GM21717 (cell line): Measurements from ENCODE around the gene BDH1.
"Not testable (repeated sequence)": the region's sequence is repeated elsewhere in the genome, so short reads cannot be mapped to it uniquely, and the experiment has no call there.

Experiments
- ATAC-seq: cut with Tn5 transposase; IDR thresholded peaks from one replicate; pipeline ENCODE4 v1.9.1; 2021; ENCODE audit warnings: mild to moderate bottlenecking, moderate library complexity; ENCODE audit not compliant: unreplicated experiment

BDH1 gene

DNA sequence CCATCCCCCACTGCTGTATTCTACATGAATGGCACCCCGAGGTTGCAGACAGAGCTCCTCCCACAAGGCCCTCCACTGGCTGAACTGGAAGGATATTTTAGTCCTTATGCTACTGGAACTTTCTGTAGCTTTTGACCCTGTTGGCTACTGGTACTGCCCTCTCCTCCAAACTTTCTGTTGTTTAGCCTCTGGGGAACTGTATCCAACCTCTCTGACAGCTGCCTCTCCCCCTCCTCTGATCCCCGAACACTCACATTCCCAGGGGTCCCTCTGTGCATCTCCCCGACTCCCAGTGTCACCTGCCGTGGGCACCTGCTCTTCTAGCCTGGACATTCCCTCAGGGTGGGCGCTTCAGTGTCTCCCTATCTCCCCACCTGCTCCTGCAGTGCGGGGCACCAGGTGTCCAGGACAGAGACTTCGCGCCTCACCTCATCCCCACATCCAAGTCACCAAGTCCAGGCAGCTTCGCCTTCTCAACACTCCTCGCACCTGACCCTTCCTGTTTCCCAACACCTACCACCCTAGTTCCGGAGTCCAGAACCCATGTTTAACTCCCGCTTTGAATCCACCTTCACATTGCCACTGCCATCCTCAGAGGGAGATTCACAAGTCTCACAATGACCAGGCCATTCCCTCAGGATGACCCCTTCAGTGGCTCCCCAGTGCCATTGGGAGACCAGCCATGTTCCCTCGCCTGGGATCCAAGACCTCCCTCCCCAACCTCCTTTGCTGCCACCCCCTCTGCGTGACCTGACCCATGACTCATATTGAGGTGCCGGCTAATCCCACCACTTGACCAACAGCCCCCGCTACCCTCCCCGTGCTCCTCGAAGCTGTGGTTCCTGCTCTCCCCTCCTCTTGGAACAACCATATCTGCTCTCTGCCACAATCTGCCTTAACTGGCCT lies 34.2 kb downstream of the BDH1 start:
- no peak for ATAC-seq

DNA sequence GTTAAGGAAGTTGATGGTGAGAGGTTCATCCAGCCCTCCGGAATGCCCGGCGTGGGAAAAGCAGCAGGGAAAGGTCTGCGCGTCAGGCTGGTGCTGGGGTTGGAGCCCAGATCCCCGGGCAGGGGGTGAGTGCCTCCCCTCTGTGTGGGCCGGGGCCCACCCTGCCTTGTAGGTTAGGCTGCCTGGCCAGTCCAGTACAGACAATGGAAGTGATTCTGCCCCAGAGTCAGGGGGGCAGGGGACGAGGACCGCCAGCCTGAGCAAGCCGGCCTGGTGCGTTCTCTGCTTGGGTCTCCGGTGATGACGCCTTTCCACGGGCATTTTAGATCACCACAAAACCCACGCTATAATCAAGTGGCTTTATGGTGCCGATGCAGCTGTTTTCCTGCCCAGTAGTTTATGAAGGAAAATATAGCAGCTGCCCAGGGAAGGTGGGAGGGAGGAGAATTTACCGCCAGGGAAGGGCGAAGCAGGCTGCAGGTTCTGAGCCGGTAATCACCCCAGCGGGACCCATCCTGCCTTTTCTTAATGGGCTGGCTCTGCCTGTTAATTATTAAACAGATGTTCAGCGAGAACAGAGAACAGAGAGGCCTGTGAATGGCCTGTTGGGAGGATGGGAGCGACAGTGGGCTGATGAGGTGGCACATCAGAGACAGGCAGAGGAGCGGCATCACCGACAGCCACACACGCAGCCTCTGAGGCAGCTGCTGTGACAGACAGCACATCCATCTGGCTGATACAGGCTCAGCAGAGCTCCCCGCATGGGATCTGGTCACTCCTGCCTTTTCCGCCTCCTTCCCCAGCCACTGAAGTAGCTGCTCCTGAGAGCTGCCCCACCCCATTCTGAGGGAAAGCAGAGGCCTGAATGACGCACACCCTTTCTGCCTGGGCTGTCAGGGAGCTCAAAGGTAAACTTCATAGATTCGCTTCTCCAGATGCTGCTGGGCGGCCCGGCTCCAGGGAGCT lies 35.2 kb downstream of the BDH1 start:
- ATAC-seq: no peak

DNA sequence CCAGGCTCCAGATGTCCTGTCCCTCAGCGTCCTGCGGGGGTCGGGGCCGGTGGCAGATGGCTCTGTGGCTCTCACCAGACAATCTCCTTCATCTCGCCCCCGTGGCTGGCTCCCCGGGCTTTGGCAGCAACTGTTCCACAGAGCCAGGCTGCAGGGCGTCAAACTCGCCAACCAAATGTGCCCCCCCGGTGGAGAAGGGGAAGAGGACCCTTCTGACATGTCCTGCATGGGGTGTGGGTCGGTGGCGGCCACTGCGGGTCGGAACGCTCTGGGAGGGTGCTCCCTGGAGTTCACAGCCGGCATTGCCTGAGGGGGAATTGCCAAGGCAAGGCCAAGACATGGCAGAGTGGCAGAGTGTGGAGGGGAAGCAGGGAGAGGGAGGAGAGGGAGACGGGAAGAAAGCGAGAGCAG lies 36.0 kb downstream of the BDH1 start:
- no peak for ATAC-seq

DNA sequence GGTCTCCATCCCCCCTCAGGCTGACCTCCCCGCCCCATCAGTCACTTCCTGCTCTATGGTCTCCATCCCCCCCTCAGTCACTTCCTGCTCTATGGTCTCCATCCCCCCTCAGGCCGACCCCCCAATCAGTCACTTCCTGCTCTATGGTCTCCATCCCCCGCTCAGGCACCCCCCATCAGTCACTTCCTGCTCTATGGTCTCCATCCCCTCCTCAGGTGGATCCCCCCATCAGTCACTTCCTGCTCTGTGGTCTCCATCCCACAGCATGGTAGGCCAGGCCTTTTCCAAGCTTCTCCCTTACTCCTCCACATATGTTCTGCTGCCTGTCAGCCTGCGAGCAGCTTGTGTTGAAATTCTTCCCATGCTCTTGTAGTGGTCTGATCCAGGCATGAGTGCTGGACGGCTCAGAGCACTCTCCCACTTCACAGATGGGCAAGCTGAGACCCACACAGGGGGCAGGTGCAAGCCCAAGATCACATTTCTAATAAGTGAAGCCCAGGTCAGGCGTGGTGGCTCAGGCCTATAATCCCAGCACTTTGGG lies 36.8 kb downstream of the BDH1 start:
- no peak for ATAC-seq

DNA sequence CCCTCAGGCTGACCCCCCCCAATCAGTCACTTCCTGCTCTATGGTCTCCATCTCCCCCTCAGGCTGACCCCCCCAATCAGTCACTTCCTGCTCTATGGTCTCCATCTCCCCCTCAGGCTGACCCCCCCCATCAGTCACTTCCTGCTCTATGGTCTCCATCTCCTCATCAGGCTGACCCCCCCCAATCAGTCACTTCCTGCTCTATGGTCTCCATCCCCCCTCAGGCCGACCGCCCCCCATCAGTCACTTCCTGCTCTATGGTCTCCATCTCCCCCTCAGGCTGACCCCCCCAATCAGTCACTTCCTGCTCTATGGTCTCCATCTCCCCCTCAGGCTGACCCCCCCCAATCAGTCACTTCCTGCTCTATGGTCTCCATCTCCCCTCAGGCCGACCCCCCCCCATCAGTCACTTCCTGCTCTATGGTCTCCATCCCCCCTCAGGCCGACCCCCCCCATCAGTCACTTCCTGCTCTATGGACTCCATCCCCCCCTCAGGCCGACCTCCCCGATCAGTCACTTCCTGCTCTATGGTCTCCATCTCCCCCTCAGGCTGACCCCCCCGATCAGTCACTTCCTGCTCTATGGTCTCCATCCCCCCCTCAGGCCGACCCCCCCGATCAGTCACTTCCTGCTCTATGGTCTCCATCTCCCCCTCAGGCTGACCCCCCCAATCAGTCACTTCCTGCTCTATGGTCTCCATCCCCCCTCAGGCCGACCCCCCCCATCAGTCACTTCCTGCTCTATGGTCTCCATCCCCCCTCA lies 37.7 kb downstream of the BDH1 start:
- not testable (repeated sequence) for ATAC-seq

DNA sequence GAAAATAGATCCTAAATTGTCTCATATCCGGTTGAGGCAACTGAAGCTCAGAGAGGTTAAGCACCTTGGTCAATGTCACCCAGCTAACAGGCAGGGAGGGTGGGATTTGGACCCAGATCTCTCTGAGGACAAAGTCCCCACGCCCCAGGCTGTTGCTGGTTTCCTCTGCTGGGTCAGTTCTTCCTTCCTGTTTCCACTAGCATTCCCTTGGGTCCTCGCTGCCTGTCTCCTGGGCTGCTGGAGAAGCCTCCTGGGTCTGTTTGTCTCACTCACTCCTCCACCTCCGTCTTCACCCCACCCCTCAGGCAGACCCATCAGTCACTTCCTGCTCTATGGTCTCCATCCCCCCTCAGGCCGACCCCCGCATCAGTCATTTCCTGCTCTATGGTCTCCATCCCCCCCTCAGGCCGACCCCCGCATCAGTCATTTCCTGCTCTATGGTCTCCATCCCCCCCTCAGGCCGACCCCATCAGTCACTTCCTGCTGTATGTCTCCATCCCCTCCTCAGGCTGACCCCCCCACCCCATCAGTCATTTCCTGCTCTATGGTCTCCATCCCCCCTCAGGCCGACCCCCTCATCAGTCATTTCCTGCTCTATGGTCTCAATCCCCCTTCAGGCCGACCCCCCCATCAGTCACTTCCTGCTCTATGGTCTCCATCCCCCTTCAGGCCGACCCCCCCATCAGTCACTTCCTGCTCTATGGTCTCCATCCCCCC lies 38.7 kb downstream of the BDH1 start:
- ATAC-seq: not testable (repeated sequence)

DNA sequence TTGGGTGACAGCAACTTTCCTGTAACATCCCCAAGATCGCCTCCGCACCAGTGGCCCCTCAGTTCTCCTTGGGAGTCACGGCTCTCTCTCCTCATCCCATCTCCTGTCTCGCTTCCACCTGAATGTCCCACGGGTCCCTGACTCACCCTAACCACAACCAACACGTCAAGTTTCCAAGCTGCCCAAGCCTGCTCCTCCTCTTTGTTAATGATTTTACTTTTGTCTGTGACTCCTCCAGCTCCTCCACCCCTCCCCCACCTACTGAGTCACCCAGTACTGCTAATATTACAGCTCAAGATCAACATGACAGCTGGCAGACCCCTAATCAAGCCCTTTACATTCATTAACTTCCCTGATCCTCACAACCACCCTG lies 39.3 kb downstream of the BDH1 start:
- ATAC-seq: no peak

DNA sequence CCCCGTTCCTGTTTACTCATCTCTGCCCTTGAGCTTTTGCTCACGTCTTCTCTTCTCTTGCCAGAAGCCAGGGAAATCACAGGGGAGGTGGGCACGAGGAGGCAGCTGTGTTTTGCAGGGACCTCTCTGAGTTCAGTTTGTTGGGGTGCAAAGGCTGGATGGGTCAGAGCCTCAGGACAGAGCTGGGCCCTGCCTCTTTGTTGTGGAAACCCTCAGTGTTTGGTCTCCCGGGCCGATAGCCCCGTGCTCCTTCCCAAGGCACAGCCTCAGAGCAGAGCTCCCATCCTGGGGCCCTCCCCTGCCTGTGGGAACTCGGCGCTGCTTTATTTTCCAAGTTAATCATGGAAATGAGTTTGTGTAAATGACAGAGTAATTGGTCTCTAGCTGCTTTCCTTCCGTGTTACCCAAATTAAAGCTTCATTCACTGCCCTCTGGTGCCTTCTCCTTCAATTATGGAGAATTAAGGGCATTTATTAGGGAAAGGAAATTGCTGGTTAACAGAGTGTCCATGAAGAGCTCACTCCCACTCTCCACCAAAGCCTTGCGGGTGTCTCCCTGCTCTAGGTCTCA lies 40.9 kb downstream of the BDH1 start:
- ATAC-seq: no peak

DNA sequence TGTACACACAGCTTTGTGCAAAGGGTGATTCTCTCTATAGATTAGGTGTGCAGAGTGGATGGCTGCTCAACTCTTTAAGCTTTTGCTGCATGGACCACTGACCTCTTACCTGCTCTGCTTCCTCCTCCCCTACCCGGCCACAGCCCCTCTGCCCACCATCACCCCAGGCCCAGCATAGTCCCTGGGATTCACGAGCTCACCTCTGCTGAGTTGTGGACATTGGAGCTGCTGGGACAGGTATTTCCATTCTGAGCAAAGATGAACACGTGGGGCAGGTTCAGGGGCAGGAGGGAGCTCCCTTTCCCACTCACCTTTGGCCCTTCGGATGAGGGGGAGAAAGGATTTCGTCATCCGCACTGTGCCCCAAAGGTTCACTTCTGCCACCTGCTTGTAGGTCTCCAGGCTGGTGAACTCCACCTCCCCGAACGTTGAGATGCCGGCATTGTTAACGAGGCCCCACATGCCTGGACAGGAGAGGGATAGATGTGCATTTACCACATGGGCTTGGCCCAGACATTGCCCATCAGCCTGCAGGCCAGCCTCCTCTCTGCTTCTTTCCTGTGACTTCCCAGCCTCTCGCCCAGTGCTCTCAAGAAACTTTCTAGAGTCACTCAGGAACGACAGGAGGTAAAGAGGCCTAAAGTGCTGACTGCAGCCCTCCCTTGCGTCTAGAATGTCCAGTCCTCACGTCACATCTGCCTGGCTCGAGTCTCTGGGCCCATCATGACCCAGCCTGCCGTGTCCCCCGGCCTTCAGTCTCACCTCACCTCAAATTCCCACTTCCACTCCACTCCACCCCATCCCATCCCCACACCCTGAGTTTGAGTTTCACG lies 41.6 kb downstream of the BDH1 start:
- ATAC-seq: no peak

DNA sequence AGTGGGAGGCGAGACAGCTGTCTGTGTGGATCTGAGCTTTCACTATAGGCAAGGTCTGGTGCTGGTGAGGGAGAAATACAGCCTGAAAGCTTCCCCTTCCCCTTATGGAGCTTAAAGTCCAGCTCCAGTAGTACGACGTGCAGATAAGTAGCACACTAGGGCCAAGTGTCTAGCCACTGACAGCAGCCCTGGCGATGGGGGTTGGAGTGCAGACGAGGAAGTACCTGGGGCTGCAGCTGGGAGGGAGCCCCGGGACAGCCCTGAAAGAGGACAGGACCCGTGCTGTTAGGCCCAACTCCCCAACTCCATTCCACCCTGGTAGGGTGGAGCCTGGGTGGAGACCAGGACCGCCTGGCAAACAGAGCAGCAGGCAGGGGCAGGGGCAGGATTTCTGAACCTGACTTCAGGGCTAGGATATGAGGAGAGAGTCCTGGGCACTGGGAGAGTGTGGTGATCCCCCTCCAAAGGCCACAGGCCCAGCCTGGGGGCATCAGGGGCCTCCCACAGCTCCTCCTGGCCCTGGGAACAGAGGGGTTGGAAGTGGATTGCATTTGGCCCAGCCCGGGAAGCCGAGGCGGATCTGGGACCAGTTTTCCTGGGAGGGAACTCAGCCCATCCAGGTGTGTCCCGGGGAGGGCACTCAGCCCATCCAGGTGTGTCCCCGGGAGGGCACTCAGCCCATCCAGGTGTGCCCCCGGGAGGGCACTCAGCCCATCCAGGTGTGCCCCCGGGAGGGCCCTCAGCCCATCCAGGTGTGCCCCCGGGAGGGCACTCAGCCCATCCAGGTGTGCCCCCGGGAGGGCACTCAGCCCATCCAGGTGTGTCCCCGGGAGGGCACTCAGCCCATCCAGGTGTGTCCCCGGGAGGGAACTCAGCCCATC lies 42.8 kb downstream of the BDH1 start:
- no peak for ATAC-seq

DNA sequence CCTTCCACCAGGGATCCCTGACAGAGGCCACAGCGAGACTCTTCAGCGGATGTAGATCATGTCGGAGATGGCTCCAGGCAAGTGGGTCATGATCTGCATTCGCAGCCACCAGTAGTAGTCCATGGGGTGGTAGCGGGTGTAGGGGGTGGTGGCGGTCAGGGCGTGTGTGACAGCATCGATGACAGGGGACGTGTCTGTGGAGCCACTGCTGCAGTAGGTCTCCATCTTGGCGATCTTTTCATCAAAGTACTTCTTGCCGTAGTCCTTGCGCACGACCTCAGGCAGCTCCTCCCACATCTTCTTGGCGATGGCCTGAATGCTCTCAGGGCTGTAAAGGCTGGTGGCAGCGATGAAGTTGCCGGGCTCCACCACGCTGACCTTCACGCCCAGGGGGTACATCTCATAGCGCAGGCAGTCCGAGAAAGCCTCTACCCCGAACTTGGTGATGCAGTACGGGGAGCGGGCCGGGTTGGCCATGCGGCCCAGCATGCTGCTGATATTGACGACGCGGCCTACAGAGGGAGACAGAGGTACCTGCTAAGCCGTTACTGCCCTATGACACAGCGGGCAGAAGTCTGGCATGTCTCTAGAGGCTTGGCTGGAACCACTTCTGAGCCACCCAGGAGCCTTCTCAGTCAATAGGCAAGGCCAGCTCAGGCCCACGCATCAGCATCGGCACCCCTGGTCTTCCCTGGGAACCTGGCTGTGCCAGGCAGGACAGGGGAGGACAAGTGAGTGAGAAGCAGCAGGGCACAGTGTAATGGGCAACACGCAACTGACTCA lies 43.7 kb downstream of the BDH1 start:
- ATAC-seq: no peak

DNA sequence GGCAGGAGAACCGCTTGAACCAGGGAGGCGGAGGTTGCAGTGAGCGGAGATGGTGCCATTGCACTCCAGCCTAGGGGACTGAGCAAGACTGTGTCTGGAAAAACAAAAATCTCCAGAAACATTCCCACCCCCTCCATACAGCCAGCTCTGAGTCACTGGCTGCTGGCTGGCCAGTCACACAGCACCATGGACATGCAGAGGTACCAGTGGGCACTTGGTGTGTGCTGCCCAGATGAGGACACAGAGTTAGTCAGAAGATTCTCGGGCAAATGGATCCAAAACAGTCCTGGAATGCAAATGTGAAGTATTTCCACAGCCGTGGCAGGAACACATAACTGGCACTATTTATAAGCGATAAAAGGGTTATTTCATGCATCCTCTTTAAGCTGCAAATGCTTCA lies 44.6 kb downstream of the BDH1 start:
- no peak for ATAC-seq

DNA sequence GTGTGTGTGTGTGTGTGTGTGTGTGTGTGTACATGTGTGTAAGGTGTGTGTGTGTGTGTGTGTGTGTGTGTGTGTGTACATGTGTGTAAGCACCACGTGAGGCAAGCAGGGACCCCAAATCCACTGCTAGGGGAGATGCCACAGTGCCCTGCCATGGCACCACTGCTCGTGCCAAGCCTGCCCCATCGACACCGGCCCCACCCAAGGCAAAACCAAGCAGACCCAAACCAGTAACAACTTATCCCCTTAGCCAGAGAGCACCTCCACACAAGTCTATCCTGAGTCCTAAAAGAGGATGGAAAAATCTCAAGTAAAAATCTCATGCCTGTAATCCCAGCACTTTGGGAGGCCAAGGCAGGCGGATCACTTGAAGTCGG lies 45.1 kb downstream of the BDH1 start:
- no peak for ATAC-seq

DNA sequence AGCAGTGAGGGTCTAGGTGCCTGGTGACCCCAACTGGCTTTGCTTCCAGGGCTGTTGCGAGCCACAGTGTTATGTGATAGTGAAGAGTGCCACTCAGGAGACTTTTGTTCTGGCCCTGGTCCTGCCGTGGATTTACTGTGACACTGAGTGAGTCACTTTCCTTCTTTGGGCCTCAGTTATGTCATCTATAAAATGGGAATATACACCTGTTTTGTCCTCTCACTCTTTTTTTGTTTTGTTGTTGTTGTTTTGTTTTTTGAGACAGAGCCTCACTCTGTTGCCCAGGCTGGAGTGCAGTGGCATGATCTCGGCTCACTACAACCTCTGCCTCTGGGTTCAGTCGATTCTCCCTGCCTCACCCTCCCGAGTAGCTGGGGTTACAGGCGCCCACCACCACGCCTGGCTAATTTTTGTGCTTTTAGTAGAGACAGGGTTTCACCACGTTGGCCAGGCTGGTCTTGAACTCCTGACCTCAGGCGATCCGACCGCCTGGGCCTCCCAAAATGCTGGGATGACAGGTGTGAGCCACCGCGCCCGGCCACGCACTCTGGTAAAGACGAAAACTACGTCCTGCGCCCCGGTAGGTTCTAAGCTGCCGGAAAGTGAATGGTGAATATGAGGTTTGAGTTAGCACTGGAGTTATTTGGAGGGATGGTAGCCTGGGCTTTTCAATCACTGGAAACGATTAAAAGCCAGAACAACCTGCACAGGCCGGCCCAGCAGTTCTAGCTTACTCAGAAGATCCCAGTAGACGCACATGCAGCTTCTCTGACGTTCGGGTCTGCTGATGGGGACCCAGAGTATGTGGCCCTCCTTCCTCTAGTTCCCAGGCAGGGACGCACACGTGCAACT lies 46.6 kb downstream of the BDH1 start:
- ATAC-seq: no peak

DNA sequence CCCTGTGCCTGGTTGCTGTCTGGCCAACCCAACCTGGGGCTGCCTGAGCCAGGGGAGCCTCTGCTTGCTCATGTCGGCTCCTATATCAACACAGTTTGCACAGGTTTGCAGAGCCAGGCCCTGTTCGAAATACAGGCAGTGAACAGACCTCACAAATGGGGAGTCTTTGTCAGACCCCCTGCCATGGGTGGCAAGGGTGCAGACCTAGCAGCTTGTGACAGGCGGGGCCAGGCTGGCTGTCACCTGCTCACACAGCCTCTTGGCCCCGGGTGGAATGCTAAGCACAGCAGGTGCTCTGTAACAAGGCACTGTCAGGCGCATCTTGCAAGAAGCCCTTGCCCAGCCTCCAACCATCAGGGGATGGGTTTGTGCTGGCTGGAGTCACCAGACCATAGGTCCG lies 47.3 kb downstream of the BDH1 start:
- ATAC-seq: no peak

DNA sequence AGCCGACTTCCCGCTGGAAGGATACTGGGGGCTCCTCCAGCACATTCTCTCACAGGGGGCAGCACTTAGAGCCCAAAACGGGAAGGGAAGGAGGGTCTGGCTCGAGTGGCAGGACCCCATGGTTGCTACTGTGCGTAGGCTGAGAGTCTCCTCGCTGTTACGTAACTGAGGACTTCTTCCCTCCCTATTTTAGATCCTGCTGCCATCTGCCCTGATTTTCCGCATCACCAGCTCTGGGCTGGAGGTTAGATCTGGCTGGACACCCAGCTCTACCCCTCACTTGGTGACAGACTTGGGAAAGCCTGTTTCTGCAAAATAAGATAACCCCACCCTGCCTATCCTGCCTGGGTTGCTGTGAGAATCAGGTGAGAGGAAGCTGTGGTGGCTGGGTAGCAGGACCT lies 47.7 kb downstream of the BDH1 start:
- ATAC-seq: no peak
